MCF 10A (cell line): ENCODE measurements around the gene KRTAP5-10. TPM values are rescaled to one million over a fixed set of nuclear protein-coding genes. Genes with fewer than 3 reads are reported as not detected.
"Not testable (repeated sequence)": the region's sequence is repeated elsewhere in the genome, so short reads cannot be mapped to it uniquely, and the experiment has no call there.

Experiments used
- BruUV-seq: library from RNA; stranded (reverse); fragments of 400-500 nt; replicated peaks from 2 replicates; lab custom pipeline; 2021; lab: Mats Ljungman, UMichigan
- CTCF ChIA-PET: fragments of 300-600 bp; sonication (Branson Sonifier 250); formaldehyde crosslinking; extraction: SDS; loops from one replicate; lab custom pipeline; 2021; ENCODE audit warnings: antibody characterized with exemption, inconsistent platforms; lab: Yijun Ruan, JAX
- POLR2A ChIA-PET: fragments of 300-600, 350-650 bp; sonication (Branson Sonifier 250); formaldehyde crosslinking; extraction: SDS; loops from one replicate; lab custom pipeline; 2020; ENCODE audit warnings: antibody characterized with exemption, inconsistent platforms; lab: Yijun Ruan, JAX
- DNase-seq: peaks from one replicate; pipeline ENCODE4 v3.0.0-alpha.2; 2018; ENCODE audit not compliant: unreplicated experiment
- H3K27ac Mint-ChIP-seq: one replicate; pipeline ENCODE4 v1.8.0; 2022; ENCODE audit warnings: mild to moderate bottlenecking, low read depth, mixed read lengths; ENCODE audit not compliant: unreplicated experiment
- H3K27me3 Mint-ChIP-seq: one replicate; pipeline ENCODE4 v1.8.0; 2022; ENCODE audit warnings: mixed read lengths; ENCODE audit not compliant: insufficient read depth, unreplicated experiment
- H3K36me3 Mint-ChIP-seq: one replicate; pipeline ENCODE4 v1.8.0; 2022; ENCODE audit warnings: mild to moderate bottlenecking, moderate library complexity, mixed read lengths; ENCODE audit not compliant: insufficient read depth, unreplicated experiment
- H3K4me1 Mint-ChIP-seq: one replicate; pipeline ENCODE4 v1.8.0; 2022; ENCODE audit warnings: mixed read lengths; ENCODE audit not compliant: insufficient read depth, unreplicated experiment
- H3K4me3 Mint-ChIP-seq: one replicate; pipeline ENCODE4 v1.8.0; 2022; ENCODE audit warnings: mild to moderate bottlenecking, moderate library complexity, mixed read lengths; ENCODE audit not compliant: unreplicated experiment
- H3K9me3 Mint-ChIP-seq: one replicate; pipeline ENCODE4 v1.8.0; 2022; ENCODE audit warnings: mixed read lengths; ENCODE audit not compliant: unreplicated experiment
- intact Hi-C: fragments of 100-400 bp; cut with micrococcal nuclease; formaldehyde crosslinking; loops from 2 replicates; pipeline ENCODE4 v1.14.1; 2022
- total RNA-seq: library from RNA; stranded (reverse); gene quantifications from 2 replicates; pipeline ENCODE4 v1.2.3, GENCODE V29; 2022

Gene KRTAP5-10
- total RNA-seq, 1 experiment from 2014 or later = not detected

- H3K4me1 Mint-ChIP-seq, intact Hi-C loops, POLR2A ChIA-PET, H3K4me3 Mint-ChIP-seq, BruUV-seq, CTCF ChIA-PET, H3K36me3 Mint-ChIP-seq, H3K9me3 Mint-ChIP-seq, H3K27ac Mint-ChIP-seq, DNase-seq: not testable (repeated sequence)
- peaks cover 25% of the 10 kb centered on the region for H3K27me3 Mint-ChIP-seq
These were observed 49.6 kb downstream of the KRTAP5-10 start for GRCh38 chr11:71615003-71615402.

Other genes starting within 250 kb of the KRTAP5-10 start
- 48.2 and 72.6 TPM in 2 replicates for gene DHCR7, start 117.2 kb upstream of the KRTAP5-10 start, total RNA-seq
- gene NADSYN1, start 112.4 kb upstream of the KRTAP5-10 start, total RNA-seq = 73.6 and 76.2 TPM in 2 replicates
- gene KRTAP5-7, start 38.3 kb upstream of the KRTAP5-10 start, total RNA-seq = not detected in 2 replicates
- not detected in 2 replicates for gene KRTAP5-8, start 27.5 kb upstream of the KRTAP5-10 start, total RNA-seq
- not detected in 2 replicates for gene KRTAP5-9, start 17.1 kb upstream of the KRTAP5-10 start, total RNA-seq
- gene KRTAP5-11, start 17.3 kb downstream of the KRTAP5-10 start, total RNA-seq = not detected in 2 replicates